ENCODE data around the gene CYP27B1.
A peak's percentile ranks its signal among the peaks of the same experiment; 100 is the strongest.
"Not testable (repeated sequence)": the region's sequence is repeated elsewhere in the genome, so short reads cannot be mapped to it uniquely, and the experiment has no call there.

CYP27B1 gene

GRCh38 chr12:57783466-57783801, 16.6 kb upstream of the CYP27B1 start:
- no peak for DNase-seq (ENCODE audit: low read depth)

- peak; percentile 86 for DNase-seq (ENCODE audit: low read depth)
Observed at GRCh38 chr12:57782608-57783465, 16.0 kb upstream of the CYP27B1 start, which contains the start of gene TSFM. Gene TSFM (plus strand): TSS chr12:57782787. CDS start chr12:57782802, 15 bp downstream.

GRCh38 chr12:57782243-57782607, 15.3 kb upstream of the CYP27B1 start:
- no peak for DNase-seq (ENCODE audit: low read depth)

GRCh38 chr12:57781801-57782200, 14.9 kb upstream of the CYP27B1 start:
- DNase-seq (ENCODE audit: low read depth), result no peak

- no peak for DNase-seq (ENCODE audit: low read depth)
Observed at GRCh38 chr12:57781244-57781643, 14.4 kb upstream of the CYP27B1 start.

GRCh38 chr12:57780284-57780897, 13.5 kb upstream of the CYP27B1 start:
- no peak for DNase-seq (ENCODE audit: low read depth)

- no peak for DNase-seq (ENCODE audit: low read depth)
Observed at GRCh38 chr12:57779736-57780135, 12.9 kb upstream of the CYP27B1 start.

- DNase-seq (ENCODE audit: low read depth), result no peak
Observed at GRCh38 chr12:57777911-57778310, 11.0 kb upstream of the CYP27B1 start.

GRCh38 chr12:57777367-57777766, 10.5 kb upstream of the CYP27B1 start:
- DNase-seq (ENCODE audit: low read depth), result no peak

- no peak for DNase-seq (ENCODE audit: low read depth)
Observed at GRCh38 chr12:57776247-57776587, 9.3 kb upstream of the CYP27B1 start.

GRCh38 chr12:57775563-57776246, 8.8 kb upstream of the CYP27B1 start:
- no peak for DNase-seq (ENCODE audit: low read depth)

- no peak for DNase-seq (ENCODE audit: low read depth)
Observed at GRCh38 chr12:57775044-57775443, 8.2 kb upstream of the CYP27B1 start.

GRCh38 chr12:57774634-57775033, 7.8 kb upstream of the CYP27B1 start:
- not testable (repeated sequence) for DNase-seq (ENCODE audit: low read depth)

GRCh38 chr12:57772429-57773322, 5.8 kb upstream of the CYP27B1 start, which contains the start of gene EEF1AKMT3:
Gene EEF1AKMT3 (plus strand): TSS chr12:57772614. CDS start chr12:57772725, 111 bp downstream.
- DNase-seq (ENCODE audit: low read depth), result no peak

- peak; percentile 91 for DNase-seq (ENCODE audit: low read depth)
Observed at GRCh38 chr12:57771873-57772428, 5.1 kb upstream of the CYP27B1 start, which contains the start of gene METTL1. Gene METTL1 (minus strand): TSS chr12:57772105. CDS start chr12:57772083, 22 bp downstream.

GRCh38 chr12:57771236-57771872, 4.5 kb upstream of the CYP27B1 start:
- peak; percentile 75 for DNase-seq (ENCODE audit: low read depth)

- DNase-seq (ENCODE audit: low read depth), result no peak
Observed at GRCh38 chr12:57770734-57771133, 3.9 kb upstream of the CYP27B1 start.

GRCh38 chr12:57769594-57769993, 2.7 kb upstream of the CYP27B1 start:
- DNase-seq (ENCODE audit: low read depth), result no peak

- no peak for DNase-seq (ENCODE audit: low read depth)
Observed at GRCh38 chr12:57767876-57768275, 998 bp upstream of the CYP27B1 start.

GRCh38 chr12:57767305-57767698, 424 bp upstream of the CYP27B1 start:
- DNase-seq (ENCODE audit: low read depth), result no peak

All from fibroblast of the conjunctiva (primary cell).